IPS-20b (cell line): Measurements from ENCODE around the gene OR8S1.

ENCODE experiments used
- H3K27ac ChIP-seq: one replicate; pipeline ENCODE4 v1.5.1; 2013; ENCODE audit warnings: low read length
- H3K27me3 ChIP-seq: 2 replicates; pipeline ENCODE4 v1.6.1; 2013; ENCODE audit warnings: mild to moderate bottlenecking, low read length, inconsistent platforms; ENCODE audit not compliant: insufficient read depth
- H3K36me3 ChIP-seq: 2 replicates; pipeline ENCODE4 v1.6.1; 2013; ENCODE audit warnings: low read depth, mild to moderate bottlenecking, inconsistent platforms, low read length, moderate library complexity; ENCODE audit not compliant: insufficient read depth
- H3K4me1 ChIP-seq: 2 replicates; pipeline ENCODE4 v1.6.1; 2013; ENCODE audit warnings: mild to moderate bottlenecking, control low read depth, inconsistent platforms, low read length, moderate library complexity; ENCODE audit not compliant: insufficient read depth
- H3K4me3 ChIP-seq: 2 replicates; pipeline ENCODE4 v1.5.1; 2013; ENCODE audit warnings: mild to moderate bottlenecking, low read length, inconsistent platforms
- H3K9ac ChIP-seq: 2 replicates; pipeline ENCODE4 v1.6.1; 2013; ENCODE audit warnings: low read depth, mild to moderate bottlenecking, inconsistent platforms, low read length, moderate library complexity
- H3K9me3 ChIP-seq: 2 replicates; pipeline ENCODE4 v1.6.1; 2013; ENCODE audit warnings: mild to moderate bottlenecking, low read depth, low read length, inconsistent platforms; ENCODE audit not compliant: insufficient read depth

The OR8S1 gene

DNA sequence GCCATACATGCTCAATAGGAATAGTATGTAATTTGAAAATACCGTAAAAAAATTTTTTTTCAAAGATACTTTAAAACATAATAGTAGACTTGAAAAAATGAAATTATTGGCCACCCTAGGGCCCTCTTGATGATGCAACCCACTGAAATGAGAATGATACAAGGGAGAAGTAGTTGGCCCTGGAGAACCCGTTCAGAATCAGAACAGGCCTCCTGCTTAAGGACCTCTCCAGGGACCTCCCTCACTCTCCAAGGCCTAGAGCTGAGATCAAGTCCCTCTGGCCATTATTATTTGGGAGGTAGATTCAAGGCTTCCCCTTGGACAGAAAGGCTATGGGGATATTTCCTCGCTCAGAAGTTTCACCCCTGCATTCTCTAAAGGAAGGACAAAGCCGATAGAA lies 32.5 kb downstream of the OR8S1 start:
- H3K27ac ChIP-seq: no peak overlapping the region
- no peak overlapping the region for H3K4me3 ChIP-seq
- H3K36me3 ChIP-seq: no peaks in the 10 kb centered on the region
- H3K9ac ChIP-seq: no peak overlapping the region
- peaks cover 5% of the 10 kb centered on the region; the same call in 1 of the 2 replicates for H3K4me1 ChIP-seq
- H3K27me3 ChIP-seq: no peaks in the 10 kb centered on the region
- H3K9me3 ChIP-seq: no peaks in the 10 kb centered on the region

DNA sequence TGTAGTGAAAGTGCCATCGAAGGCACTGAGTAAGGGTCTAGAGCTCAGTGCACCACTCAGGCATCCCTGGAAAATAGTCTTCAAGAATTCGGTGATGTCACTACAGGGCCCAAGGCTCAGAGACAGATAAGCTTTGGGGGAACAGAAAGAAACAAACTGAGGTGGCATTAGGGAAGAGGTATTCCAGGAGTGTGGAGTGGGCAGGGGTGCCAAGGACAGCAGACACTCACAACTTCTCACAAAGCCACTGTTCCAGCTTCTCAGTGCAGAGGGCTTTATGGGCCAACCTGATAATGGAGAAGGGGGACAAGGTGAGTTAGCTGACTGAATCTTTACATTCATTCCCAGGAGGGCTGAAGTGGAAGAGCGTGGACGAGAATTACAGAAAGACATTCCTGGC lies 42.3 kb downstream of the OR8S1 start:
- H3K9ac ChIP-seq: no peak overlapping the region
- H3K27ac ChIP-seq: no peak overlapping the region
- H3K9me3 ChIP-seq: no peaks in the 10 kb centered on the region
- H3K4me3 ChIP-seq: no peak overlapping the region
- H3K4me1 ChIP-seq: no peaks in the 10 kb centered on the region
- H3K27me3 ChIP-seq: no peaks in the 10 kb centered on the region
- H3K36me3 ChIP-seq: no peaks in the 10 kb centered on the region

GRCh38 chr12:48569946-48570345 lies 44.5 kb downstream of the OR8S1 start, which contains the start of gene LALBA:
TSS of gene LALBA (minus strand) at chr12:48570046. CDS start at chr12:48570020, 26 bp downstream.
- Histone ChIP-seq H3K36me3 (no peaks in the 10 kb centered on the region), H3K27ac (no peak within 1 kb of the TSS), H3K4me1 (no peaks in the 10 kb centered on the region), H3K9ac (no peak within 1 kb of the TSS), H3K9me3 (no peaks in the 10 kb centered on the region), H3K27me3 (no peaks in the 10 kb centered on the region), H3K4me3 (no peak within 1 kb of the TSS)

DNA sequence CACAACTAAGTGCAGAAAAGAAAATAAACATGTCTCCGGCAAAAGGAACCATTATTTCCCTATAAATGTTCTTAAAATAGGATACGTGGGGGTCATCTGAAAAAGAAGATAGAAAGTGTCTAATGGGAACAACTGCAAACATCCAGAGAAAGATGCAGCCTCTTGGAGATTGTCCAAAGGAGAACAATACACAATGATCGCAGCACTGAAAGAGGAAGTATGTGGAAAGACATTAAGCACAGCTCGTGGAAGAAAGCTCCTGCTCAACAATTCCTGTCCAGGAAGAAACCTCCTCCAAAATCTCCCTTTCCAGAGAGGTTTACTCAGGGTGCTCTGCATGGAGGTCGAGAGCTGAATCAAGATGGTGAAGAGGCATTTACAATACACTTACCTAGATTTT lies 46.9 kb downstream of the OR8S1 start:
- H3K4me1 ChIP-seq: no peaks in the 10 kb centered on the region
- no peak overlapping the region for H3K4me3 ChIP-seq
- no peak overlapping the region for H3K27ac ChIP-seq
- H3K9ac ChIP-seq: no peak overlapping the region
- H3K27me3 ChIP-seq: no peaks in the 10 kb centered on the region
- H3K9me3 ChIP-seq: no peaks in the 10 kb centered on the region
- no peaks in the 10 kb centered on the region for H3K36me3 ChIP-seq
